Activated CD8-positive, alpha-beta T cell treated with anti-CD3 and anti-CD28 coated beads, Interleukin-2, amount 10 ng/mL, durations not matched to agents 7 days and 5 days (primary cell): ENCODE results near the gene POP4. TPM values are rescaled to one million over a fixed set of nuclear protein-coding genes. Genes with fewer than 3 reads are reported as not detected.
A peak's percentile ranks its signal among the peaks of the same experiment; 100 is the strongest.

Source experiments
- ATAC-seq: fragments of 150-1000 bp; cut with Tn5 transposase; one replicate; pipeline ENCODE4 v1.10.0; 2021; ENCODE audit warnings: moderate library complexity
- CTCF ChIA-PET: fragments of 350-600 bp; sonication (Branson Sonifier 250); formaldehyde crosslinking; loops from one replicate; lab custom pipeline; 2021; ENCODE audit warnings: antibody characterized with exemption; lab: Charles Lee
- POLR2A ChIA-PET: fragments of 350-600 bp; sonication (Branson Sonifier 250); formaldehyde crosslinking; loops from one replicate; lab custom pipeline; 2021; ENCODE audit warnings: antibody characterized with exemption; lab: Charles Lee
- DNase-seq: peaks from one replicate; pipeline ENCODE4 v3.0.0-alpha.2; 2020
- H3K27ac Mint-ChIP-seq: one replicate; pipeline ENCODE4 v1.8.0; 2021; ENCODE audit warnings: mild to moderate bottlenecking, mixed read lengths
- H3K27me3 Mint-ChIP-seq: one replicate; pipeline ENCODE4 v1.8.0; 2021; ENCODE audit warnings: low read depth, mixed read lengths
- H3K36me3 Mint-ChIP-seq: one replicate; pipeline ENCODE4 v1.8.0; 2021; ENCODE audit warnings: low read depth, mixed read lengths
- H3K4me1 Mint-ChIP-seq: one replicate; pipeline ENCODE4 v1.8.0; 2021; ENCODE audit warnings: low read depth, mixed read lengths
- H3K4me3 Mint-ChIP-seq: one replicate; pipeline ENCODE4 v1.8.0; 2021; ENCODE audit warnings: mild to moderate bottlenecking, mixed read lengths
- H3K9me3 Mint-ChIP-seq: one replicate; pipeline ENCODE4 v1.8.0; 2022; ENCODE audit warnings: mixed read lengths; ENCODE audit not compliant: insufficient read depth
- total RNA-seq, 2 experiments: library from RNA; stranded (reverse); gene quantifications; one replicate each; pipeline ENCODE4 v1.2.3, GENCODE V29; 2021

POP4 gene
- total RNA-seq, 2 experiments from 2014 or later, result 101 to 103 TPM

DNA sequence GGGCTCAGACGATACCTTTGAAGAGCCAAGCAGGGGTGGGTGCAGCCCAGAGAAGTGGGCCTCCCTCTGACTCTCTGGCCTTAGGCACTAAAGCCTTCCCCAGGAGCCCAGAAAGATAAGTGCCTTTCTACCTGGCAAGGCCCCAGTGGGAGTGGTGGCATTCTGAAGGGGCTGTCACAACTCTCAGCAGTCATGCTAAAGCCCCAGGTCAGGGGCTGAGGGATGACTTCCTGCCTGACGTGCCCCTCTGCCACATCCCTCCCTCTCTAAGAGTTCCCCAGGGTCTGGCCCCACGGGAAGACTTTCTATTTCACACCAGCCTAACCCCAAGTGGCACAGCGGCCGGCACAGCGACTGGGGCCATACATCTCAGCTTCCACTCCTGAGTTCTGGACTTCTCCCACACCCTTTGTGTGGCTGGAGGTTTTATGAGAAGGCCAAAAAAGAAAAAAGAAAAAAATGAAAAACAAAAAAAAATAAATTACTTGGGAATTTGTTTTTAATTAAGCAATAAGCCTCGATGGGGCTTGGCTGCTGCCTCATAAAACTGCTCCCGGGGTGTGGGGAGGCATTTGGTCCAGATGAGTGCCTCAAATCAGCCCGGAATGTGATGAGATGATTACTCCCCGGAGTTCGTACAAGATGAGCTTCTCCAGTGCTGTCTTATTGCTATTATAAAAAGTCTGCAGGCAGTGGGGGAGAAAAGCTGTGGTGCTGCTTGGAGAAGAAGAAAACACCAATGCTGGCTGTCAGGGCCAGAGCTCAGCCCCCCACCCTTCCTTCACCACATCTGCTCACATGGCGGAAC, 30.7 kb downstream of the POP4 start:
- Mint-ChIP-seq H3K36me3 (no peaks in the 10 kb centered on the region), H3K4me1 (no peaks in the 10 kb centered on the region), H3K27me3 (peaks cover 4% of the 10 kb centered on the region), H3K27ac (no peak overlapping the region), H3K4me3 (no peak overlapping the region), H3K9me3 (no peaks in the 10 kb centered on the region)
- POLR2A ChIA-PET, result no interaction called here
- ATAC-seq (no peak), DNase-seq (no peak)
- CTCF ChIA-PET, result interaction anchor here (0.6 to 1.3 kb wide), 2 partner anchors 26 to 80 kb away, joined by 3 to 4 read pairs; no protein-coding TSS in a partner anchor

DNA sequence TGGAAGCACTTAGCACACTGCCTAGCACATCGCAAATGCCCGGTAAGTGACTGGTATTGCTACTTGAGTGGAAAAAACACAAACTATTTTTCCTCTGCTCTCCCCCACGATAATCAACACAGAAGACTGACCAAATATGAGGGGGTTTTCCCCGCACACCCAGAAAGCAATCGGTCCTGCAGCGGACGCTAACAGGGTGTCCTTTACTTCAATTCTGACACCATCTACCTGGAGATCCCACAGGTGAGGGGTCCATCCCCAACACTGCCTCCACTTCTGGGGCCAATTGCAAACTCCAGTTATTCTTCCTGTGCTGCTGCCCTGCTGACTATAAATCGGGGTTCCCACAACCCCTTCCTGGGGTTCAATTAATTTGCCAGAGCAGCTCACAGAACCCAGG, 33.0 kb downstream of the POP4 start:
- Mint-ChIP-seq H3K27me3 (peaks cover 6% of the 10 kb centered on the region), H3K4me1 (peaks cover 2% of the 10 kb centered on the region), H3K27ac (no peak overlapping the region), H3K9me3 (no peaks in the 10 kb centered on the region), H3K36me3 (no peaks in the 10 kb centered on the region), H3K4me3 (no peak overlapping the region)
- ChIA-PET POLR2A (no interaction called here), CTCF (no interaction called here)
- ATAC-seq, result no peak
- no peak for DNase-seq

DNA sequence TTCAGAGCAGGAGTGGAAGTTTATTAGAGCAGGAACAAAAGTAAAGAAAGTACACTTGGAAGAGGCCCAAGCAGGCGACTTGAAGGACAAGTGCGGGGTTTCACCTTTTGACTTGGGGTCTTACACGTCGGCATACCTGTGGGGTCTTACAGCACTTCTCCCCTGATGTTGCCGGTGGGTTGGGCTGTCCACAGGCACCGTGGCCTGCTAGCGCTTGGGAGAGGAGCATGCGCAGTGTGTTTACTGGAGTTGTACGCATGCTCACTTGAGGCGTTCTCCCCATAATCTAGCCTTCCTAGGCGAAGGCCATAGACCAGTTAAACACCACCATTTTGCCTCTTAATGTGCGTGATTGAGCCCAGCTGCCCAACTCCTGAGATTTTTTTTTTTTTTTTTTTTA, 34.1 kb downstream of the POP4 start:
- H3K27me3 Mint-ChIP-seq, result peaks cover 6% of the 10 kb centered on the region
- peaks cover 8% of the 10 kb centered on the region for H3K4me1 Mint-ChIP-seq
- DNase-seq (no peak), ATAC-seq (no peak)
- ChIA-PET POLR2A (no interaction called here), CTCF (no interaction called here)
- H3K27ac Mint-ChIP-seq, result no peak overlapping the region
- no peak overlapping the region for H3K4me3 Mint-ChIP-seq
- H3K36me3 Mint-ChIP-seq, result no peaks in the 10 kb centered on the region
- no peaks in the 10 kb centered on the region for H3K9me3 Mint-ChIP-seq

DNA sequence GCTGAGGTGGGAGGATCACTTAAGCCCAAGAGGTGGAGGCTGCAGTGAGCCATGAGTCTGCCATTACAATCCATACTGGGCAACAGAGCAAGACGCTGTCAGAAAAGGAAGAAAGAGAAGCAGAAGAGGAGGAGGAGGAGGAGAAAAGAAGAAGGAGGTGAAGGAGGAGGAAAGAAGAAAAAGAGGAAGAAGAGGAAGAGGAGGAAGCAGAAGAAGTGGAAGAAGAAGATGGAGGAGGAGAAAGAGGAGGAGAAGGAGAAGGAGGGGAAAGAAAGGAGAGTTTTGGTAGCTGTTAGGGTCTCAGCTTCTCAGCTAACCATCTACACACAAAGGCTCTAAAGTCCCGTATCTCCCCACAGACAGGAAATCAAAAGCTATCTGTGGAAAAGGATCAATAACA, 35.5 kb downstream of the POP4 start:
- H3K27ac Mint-ChIP-seq, result no peak overlapping the region
- DNase-seq (no peak), ATAC-seq (no peak)
- peaks cover 6% of the 10 kb centered on the region for H3K27me3 Mint-ChIP-seq
- peaks cover 21% of the 10 kb centered on the region for H3K4me1 Mint-ChIP-seq
- H3K36me3 Mint-ChIP-seq, result no peaks in the 10 kb centered on the region
- ChIA-PET POLR2A (no interaction called here), CTCF (interaction anchor here (1.1 to 1.2 kb wide), 2 partner anchors 20 to 113 kb away, joined by 3 read pairs; no protein-coding TSS in a partner anchor)
- no peaks in the 10 kb centered on the region for H3K9me3 Mint-ChIP-seq
- H3K4me3 Mint-ChIP-seq, result no peak overlapping the region

DNA sequence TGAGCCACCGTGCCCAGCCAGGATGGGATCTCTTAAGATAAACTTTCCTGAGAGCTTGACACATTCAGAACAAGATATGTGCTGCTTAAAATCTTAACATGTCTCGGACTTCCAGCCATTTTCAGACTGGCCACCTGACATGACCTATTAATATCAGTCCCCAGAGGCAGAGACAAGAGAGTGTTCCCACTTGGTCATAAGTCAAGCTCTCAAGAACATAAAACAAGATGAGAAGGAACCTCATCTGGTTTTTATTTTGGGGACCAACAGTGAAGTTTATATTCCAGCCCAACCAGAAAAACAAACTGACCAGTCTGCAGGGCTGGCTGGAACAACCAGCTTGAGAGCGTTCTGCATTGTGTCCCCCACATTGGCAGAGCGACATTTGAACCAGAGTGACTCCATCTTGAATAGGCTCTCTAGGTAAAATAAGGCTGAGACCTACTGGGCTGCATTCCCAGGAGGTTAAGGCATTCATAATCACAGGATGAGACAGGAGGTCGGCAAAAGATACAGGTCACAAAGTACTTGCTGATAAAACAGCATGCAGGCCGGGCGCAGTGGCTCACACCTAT, 37.4 kb downstream of the POP4 start:
- peaks cover 25% of the 10 kb centered on the region for H3K4me1 Mint-ChIP-seq
- POLR2A ChIA-PET, result no interaction called here
- H3K27ac Mint-ChIP-seq, result no peak overlapping the region
- H3K9me3 Mint-ChIP-seq, result no peaks in the 10 kb centered on the region
- peaks cover 6% of the 10 kb centered on the region for H3K27me3 Mint-ChIP-seq
- ATAC-seq (no peak), DNase-seq (no peak)
- no peak overlapping the region for H3K4me3 Mint-ChIP-seq
- CTCF ChIA-PET, result interaction anchor here (0.8 to 1.4 kb wide), 3 partner anchors 22 to 32 kb away, joined by 3 read pairs; no protein-coding TSS in a partner anchor
- H3K36me3 Mint-ChIP-seq, result no peaks in the 10 kb centered on the region

DNA sequence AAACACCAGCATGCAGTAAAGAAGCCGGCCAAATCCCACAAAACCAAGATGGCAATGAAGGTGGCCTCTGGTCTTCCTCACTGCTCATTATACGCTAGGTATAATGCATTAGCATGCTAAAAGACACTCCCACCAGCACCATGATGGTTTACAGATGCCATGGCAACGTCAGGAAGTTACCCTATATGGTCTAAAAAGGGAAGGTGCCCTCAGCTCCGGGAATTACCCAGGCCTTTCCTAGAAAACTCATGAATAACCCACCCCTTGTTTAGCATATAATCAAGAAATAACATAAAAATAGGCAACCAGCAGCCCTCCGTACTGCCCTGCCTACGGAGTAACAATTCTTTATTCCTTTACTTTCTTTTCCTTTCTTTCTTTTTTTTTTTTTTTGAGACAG, 38.1 kb downstream of the POP4 start:
- Mint-ChIP-seq H3K4me1 (peaks cover 25% of the 10 kb centered on the region), H3K9me3 (no peaks in the 10 kb centered on the region), H3K27ac (no peak overlapping the region), H3K27me3 (peaks cover 6% of the 10 kb centered on the region), H3K36me3 (no peaks in the 10 kb centered on the region), H3K4me3 (no peak overlapping the region)
- DNase-seq, result no peak
- ChIA-PET CTCF (interaction anchor here (1.3 to 1.4 kb wide), 2 partner anchors 23 to 33 kb away, joined by 3 read pairs; no protein-coding TSS in a partner anchor), POLR2A (no interaction called here)
- ATAC-seq, result no peak

DNA sequence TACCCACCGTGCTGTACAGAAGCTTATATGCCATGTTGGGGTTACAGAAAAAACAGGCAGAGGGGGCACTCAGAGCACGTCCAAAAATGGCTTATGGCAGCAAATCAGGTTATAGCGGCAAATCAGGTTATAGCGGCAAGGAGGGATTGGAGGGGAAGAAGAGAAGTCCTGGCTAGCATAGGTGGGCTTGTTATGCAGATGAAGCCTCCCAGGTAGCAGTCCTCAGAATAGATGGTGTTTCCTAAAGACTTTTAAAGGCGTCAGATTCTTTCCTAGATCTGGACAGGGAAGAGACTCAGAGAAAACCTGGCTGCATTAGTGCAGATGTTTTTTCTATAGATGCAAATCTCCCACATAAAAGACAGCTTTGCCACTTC, 39.4 kb downstream of the POP4 start:
- H3K27ac Mint-ChIP-seq, result no peak overlapping the region
- DNase-seq, result no peak
- H3K36me3 Mint-ChIP-seq, result no peaks in the 10 kb centered on the region
- peaks cover 25% of the 10 kb centered on the region for H3K4me1 Mint-ChIP-seq
- H3K4me3 Mint-ChIP-seq, result no peak overlapping the region
- CTCF ChIA-PET, result interaction anchor here (1.1 to 2.1 kb wide), 6 partner anchors 9 to 36 kb away, joined by 3 to 6 read pairs (median 4); no protein-coding TSS in a partner anchor
- H3K9me3 Mint-ChIP-seq, result no peaks in the 10 kb centered on the region
- POLR2A ChIA-PET, result interaction anchor here (1.3 kb wide), 1 partner anchor 40 kb away, joined by 6 read pairs; the partner anchor contains the start of gene POP4
- H3K27me3 Mint-ChIP-seq, result peaks cover 6% of the 10 kb centered on the region
- no peak for ATAC-seq

DNA sequence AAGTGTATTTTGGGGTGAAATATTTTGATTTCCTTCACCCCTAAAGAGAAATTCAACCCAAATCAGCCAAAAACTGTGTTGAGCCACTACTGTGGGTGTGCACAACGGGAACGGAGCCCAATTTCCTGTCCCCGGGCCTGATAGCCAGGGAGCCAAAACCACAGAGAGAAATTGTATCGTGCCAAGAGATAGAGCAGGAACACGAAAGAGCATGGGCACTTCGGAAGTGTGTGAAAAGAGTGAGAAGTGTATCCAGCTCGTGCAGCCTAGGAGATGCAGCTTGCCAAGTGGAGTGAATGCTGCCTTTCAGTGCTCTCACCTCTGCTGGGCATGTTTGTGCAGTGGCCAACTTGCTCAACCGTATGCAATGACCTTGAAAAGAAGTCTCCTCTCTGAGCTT, 39.8 kb downstream of the POP4 start:
- H3K27ac Mint-ChIP-seq, result no peak overlapping the region
- ChIA-PET POLR2A (interaction anchor here (1.3 kb wide), 1 partner anchor 40 kb away, joined by 6 read pairs; the partner anchor contains the start of gene POP4), CTCF (interaction anchor here (1.1 to 2.1 kb wide), 6 partner anchors 9 to 36 kb away, joined by 3 to 6 read pairs (median 4); no protein-coding TSS in a partner anchor)
- H3K36me3 Mint-ChIP-seq, result no peaks in the 10 kb centered on the region
- peaks cover 6% of the 10 kb centered on the region for H3K27me3 Mint-ChIP-seq
- DNase-seq, result peak; percentile 30
- H3K4me3 Mint-ChIP-seq, result peak overlapping the region; percentile 30
- ATAC-seq, result peak; percentile 69
- no peaks in the 10 kb centered on the region for H3K9me3 Mint-ChIP-seq
- peaks cover 25% of the 10 kb centered on the region for H3K4me1 Mint-ChIP-seq

DNA sequence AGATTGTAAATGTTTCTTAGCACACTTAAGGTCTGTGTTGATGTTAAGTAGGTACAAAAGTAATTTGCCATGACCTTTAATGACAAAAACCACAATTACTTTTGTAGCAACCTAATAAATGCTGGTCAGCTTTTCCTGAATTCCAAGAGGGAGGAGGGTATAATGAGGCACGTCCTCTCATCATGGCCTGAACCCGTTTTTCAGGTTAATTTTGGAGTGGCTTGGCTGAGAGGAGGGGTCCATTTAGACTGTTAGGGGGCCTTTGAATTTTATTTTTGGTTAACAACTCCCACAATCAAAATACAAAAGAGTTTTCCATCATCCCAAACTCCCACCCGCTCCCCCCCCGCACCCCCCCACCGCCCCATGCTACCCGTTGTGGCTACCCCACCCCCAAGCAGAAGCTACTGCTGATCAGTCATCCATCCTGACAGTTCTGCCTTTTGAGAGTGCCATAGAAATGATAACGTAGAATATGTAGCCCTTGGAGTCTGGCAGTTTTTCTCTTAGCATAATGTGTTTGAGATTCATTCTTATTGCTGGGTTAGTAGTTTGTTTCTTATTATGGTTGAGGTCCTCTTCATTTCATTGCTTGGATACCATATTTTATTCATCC, 44.8 kb downstream of the POP4 start:
- ChIA-PET POLR2A (no interaction called here), CTCF (no interaction called here)
- peaks cover 16% of the 10 kb centered on the region for H3K27me3 Mint-ChIP-seq
- peaks cover 18% of the 10 kb centered on the region for H3K9me3 Mint-ChIP-seq
- ATAC-seq (no peak), DNase-seq (no peak)
- no peaks in the 10 kb centered on the region for H3K36me3 Mint-ChIP-seq
- H3K4me3 Mint-ChIP-seq, result no peak overlapping the region
- H3K27ac Mint-ChIP-seq, result no peak overlapping the region
- H3K4me1 Mint-ChIP-seq, result peaks cover 13% of the 10 kb centered on the region

DNA sequence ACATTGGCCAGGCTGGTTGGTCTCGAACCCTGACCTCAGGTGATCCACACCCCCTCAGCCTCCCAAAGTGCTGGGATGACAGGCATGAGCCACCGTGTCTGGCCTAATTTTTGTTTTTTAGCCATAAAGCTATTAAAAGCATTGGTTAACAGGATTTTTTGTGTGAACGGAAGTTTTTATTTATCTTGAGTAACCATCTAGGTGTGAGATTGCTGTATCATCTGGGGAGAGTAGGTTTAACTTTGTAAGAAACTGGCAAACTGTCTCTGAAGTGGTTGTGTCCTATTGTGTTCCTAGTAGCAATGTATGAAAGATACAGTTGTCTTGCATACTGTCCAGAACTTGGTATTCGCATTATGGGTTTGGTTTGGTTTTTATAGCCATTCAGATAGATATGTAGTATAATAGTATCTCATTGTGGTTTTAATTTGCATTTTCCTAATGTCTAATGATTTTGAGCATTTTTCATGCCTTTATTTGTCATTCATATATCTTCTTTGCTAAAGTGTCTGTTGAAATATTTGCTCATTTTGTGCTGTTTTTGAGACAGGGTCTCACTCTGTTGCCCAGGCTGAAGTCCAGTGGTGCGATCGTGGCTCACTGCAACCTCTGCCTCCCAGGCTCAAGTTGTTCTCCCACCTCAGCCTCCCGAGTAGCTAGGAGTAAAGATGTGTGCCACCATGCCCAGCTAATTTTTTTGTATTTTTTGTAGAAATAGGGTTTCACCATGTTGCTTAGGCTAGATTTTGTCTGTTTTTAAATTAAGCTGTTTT, 45.7 kb downstream of the POP4 start:
- H3K27ac Mint-ChIP-seq, result no peak overlapping the region
- ATAC-seq (no peak), DNase-seq (no peak)
- H3K36me3 Mint-ChIP-seq, result no peaks in the 10 kb centered on the region
- H3K4me1 Mint-ChIP-seq, result peaks cover 7% of the 10 kb centered on the region
- H3K9me3 Mint-ChIP-seq, result peaks cover 18% of the 10 kb centered on the region
- POLR2A ChIA-PET, result no interaction called here
- CTCF ChIA-PET, result interaction anchor here (1.0 to 1.6 kb wide), 2 partner anchors 11 to 20 kb away, joined by 3 to 4 read pairs; no protein-coding TSS in a partner anchor
- peaks cover 16% of the 10 kb centered on the region for H3K27me3 Mint-ChIP-seq
- H3K4me3 Mint-ChIP-seq, result no peak overlapping the region

DNA sequence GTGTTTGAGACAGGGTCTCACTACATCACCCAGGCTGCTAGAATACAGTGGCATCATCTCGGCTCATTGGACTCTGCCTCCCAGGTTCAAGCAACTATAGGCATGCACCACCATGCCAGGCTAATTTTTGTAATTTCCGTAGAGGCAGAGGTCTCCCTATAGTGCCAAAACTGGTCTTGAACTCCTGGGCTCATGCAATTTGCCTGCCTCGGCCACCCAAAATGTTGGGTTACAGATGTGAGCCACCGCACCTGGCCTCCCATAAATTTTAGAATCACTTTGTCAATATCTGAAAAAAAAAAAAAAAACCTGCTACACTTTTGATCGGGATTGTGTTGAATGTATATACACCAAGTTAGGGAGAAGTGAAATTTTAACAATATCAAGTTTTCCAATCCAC, 47.3 kb downstream of the POP4 start:
- ChIA-PET POLR2A (no interaction called here), CTCF (no interaction called here)
- Mint-ChIP-seq H3K27ac (no peak overlapping the region), H3K36me3 (no peaks in the 10 kb centered on the region), H3K4me3 (no peak overlapping the region), H3K27me3 (peaks cover 16% of the 10 kb centered on the region), H3K9me3 (peaks cover 18% of the 10 kb centered on the region), H3K4me1 (peaks cover 3% of the 10 kb centered on the region)
- no peak for DNase-seq
- no peak for ATAC-seq
